OCI-LY1 (cell line): ENCODE results near the gene HEY2.

ENCODE experiments used
- H2AFZ ChIP-seq: fragments of 200-600 bp; sonication (generic), shearing (Covaris generic); 2 replicates; pipeline ENCODE4 v1.6.0; 2014; ENCODE audit warnings: antibody characterized with exemption, mild to moderate bottlenecking, low read length
- H3F3A ChIP-seq: fragments of 200-600 bp; sonication (generic), shearing (Covaris generic); 2 replicates; pipeline ENCODE4 v1.6.0; 2014; ENCODE audit warnings: mild to moderate bottlenecking, antibody characterized with exemption, low read length, moderate library complexity; ENCODE audit not compliant: insufficient read depth
- H3K27ac ChIP-seq: fragments of 200-600 bp; sonication (generic); 2 replicates; pipeline ENCODE4 v1.5.1; 2014; ENCODE audit warnings: low read length, mixed run types, mild to moderate bottlenecking, low read depth; ENCODE audit not compliant: poor library complexity, severe bottlenecking
- H3K27me3 ChIP-seq: fragments of 200-600 bp; sonication (generic); 2 replicates; pipeline ENCODE4 v1.6.0; 2014; ENCODE audit warnings: antibody characterized with exemption, mild to moderate bottlenecking, low read length, moderate library complexity; ENCODE audit not compliant: insufficient read depth
- H3K36me3 ChIP-seq: fragments of 200-600 bp; sonication (generic); 2 replicates; pipeline ENCODE4 v1.6.1; 2014; ENCODE audit warnings: mild to moderate bottlenecking, antibody characterized with exemption, low read length, moderate library complexity, mixed read lengths; ENCODE audit not compliant: insufficient read depth
- H3K4me1 ChIP-seq: fragments of 200-600 bp; sonication (generic); 2 replicates; pipeline ENCODE4 v1.5.1; 2014; ENCODE audit warnings: mild to moderate bottlenecking, low read length, moderate library complexity; ENCODE audit not compliant: insufficient read depth, severe bottlenecking
- H3K4me2 ChIP-seq: fragments of 200-600 bp; sonication (generic), shearing (Covaris generic); 2 replicates; pipeline ENCODE4 v1.6.1; 2014; ENCODE audit warnings: low read length
- H3K4me3 ChIP-seq: fragments of 200-600 bp; sonication (generic); 2 replicates; pipeline ENCODE4 v1.5.1; 2014; ENCODE audit warnings: low read length, low read depth, mild to moderate bottlenecking, mixed read lengths; ENCODE audit not compliant: poor library complexity, severe bottlenecking
- H3K79me2 ChIP-seq: fragments of 200-600 bp; shearing (Covaris generic); 2 replicates; pipeline ENCODE4 v1.6.1; 2016; ENCODE audit warnings: mixed run types, low read length, mixed read lengths; ENCODE audit not compliant: insufficient read depth
- H3K9ac ChIP-seq: fragments of 200-600 bp; sonication (generic), shearing (Covaris generic); 2 replicates; pipeline ENCODE4 v1.6.1; 2014; ENCODE audit warnings: mild to moderate bottlenecking, low read length, mixed read lengths
- H3K9me2 ChIP-seq: fragments of 200-600 bp; sonication (generic), shearing (Covaris generic); 2 replicates; pipeline ENCODE4 v1.6.1; 2014; ENCODE audit warnings: low read depth, mild to moderate bottlenecking, low read length, mixed read lengths
- H3K9me3 ChIP-seq: fragments of 200-600 bp; shearing (Covaris generic); 2 replicates; pipeline ENCODE4 v1.6.1; 2014; ENCODE audit warnings: low read length, mixed read lengths
- H4K20me1 ChIP-seq: fragments of 200-600 bp; sonication (generic), shearing (Covaris generic); 2 replicates; pipeline ENCODE4 v1.6.0; 2016; ENCODE audit warnings: mild to moderate bottlenecking, low read length; ENCODE audit not compliant: insufficient read depth
- EZH2 ChIP-seq: fragments of 200-600 bp; sonication (generic), shearing (Covaris generic); IDR thresholded peaks from 2 replicates; pipeline ENCODE4 v1.8.0; 2017; ENCODE audit warnings: borderline replicate concordance, mixed run types, mild to moderate bottlenecking, antibody characterized with exemption, low read length, moderate library complexity, mixed read lengths
- TF ChIP-seq, protein P1 (sequence below): fragments of 200-600 bp; sonication (generic), shearing (Covaris generic); IDR thresholded peaks from 2 replicates; pipeline ENCODE4 v1.5.1; 2017; ENCODE audit warnings: mild to moderate bottlenecking, antibody characterized with exemption, low read length, moderate library complexity, mixed read lengths

HEY2 gene

DNA sequence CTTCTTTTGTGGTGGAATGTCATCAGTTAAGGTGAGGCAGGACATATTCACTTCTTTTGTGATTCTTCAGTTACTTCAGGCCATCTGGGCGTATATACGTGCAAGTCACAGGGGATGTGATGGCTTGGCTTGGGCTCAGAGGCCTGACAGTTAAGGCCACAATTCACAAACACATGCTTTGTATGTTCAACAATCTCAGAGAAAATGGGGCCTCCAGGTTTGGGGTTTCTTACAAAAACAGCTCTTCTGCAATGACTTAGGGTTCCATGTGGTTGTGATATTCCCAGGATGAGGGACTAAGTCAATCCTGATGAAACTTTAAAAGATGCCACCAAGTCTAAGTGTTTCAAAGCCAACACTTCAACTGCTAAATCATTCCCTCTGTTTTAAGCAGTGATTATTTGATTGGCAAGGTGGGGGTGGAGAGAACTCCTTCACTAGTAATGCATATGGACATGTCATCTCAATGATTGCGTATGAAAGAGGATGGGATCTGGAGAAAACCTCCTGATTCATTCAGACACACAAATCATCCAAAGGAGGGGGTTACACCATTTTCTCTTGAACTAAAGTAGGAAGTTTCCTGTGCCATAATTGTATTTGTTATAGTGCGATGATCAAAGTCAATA, 41.7 kb upstream of the HEY2 start:
- Histone ChIP-seq H3K27me3 (no peaks in the 10 kb centered on the region; the same call in 1 of the 2 replicates), H3F3A (no peaks in the 10 kb centered on the region), H3K36me3 (peaks cover 8% of the 10 kb centered on the region; the same call in 1 of the 2 replicates), H3K9ac (no peak overlapping the region), H3K27ac (no peak overlapping the region), H3K79me2 (no peaks in the 10 kb centered on the region), H4K20me1 (no peaks in the 10 kb centered on the region), H2AFZ (no peak overlapping the region), H3K9me3 (peaks cover 14% of the 10 kb centered on the region), H3K4me3 (no peak overlapping the region), H3K9me2 (no peaks in the 10 kb centered on the region), H3K4me1 (no peaks in the 10 kb centered on the region), H3K4me2 (no peak overlapping the region)
- no peak for TF ChIP-seq EZH2
- TF ChIP-seq, protein P1, sequence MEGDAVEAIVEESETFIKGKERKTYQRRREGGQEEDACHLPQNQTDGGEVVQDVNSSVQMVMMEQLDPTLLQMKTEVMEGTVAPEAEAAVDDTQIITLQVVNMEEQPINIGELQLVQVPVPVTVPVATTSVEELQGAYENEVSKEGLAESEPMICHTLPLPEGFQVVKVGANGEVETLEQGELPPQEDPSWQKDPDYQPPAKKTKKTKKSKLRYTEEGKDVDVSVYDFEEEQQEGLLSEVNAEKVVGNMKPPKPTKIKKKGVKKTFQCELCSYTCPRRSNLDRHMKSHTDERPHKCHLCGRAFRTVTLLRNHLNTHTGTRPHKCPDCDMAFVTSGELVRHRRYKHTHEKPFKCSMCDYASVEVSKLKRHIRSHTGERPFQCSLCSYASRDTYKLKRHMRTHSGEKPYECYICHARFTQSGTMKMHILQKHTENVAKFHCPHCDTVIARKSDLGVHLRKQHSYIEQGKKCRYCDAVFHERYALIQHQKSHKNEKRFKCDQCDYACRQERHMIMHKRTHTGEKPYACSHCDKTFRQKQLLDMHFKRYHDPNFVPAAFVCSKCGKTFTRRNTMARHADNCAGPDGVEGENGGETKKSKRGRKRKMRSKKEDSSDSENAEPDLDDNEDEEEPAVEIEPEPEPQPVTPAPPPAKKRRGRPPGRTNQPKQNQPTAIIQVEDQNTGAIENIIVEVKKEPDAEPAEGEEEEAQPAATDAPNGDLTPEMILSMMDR = no peak

DNA sequence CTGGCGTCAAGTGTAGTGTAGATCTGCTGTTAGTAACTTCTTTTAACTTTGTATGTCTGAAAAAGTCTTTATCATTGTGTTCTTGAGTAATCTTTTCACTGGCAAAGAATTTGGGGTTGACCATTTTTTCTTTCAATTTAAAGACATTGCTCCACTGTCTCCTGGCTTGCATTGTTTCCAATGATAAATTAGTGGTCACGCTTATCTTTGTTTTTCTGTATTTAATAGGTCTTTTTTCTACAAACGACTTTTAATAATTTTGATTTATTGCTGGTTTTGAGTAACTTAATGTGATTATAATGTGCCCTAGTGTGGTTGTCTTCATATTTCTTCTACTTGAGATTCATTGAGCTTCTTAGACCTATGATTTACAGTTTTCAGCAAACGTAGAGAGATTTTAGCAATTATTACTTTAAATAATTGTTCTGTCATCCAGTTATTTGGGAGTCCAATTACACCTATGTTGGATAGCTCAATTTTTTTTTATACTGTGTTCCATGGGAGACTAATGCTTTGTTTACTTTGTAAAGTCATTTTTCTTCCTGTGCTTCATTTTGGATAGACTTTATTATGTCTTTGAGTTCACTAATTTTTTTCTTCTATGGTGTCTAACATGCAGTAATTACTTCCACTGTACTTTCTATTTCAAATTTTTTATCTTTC, 38.3 kb upstream of the HEY2 start:
- Histone ChIP-seq H4K20me1 (no peaks in the 10 kb centered on the region), H3K4me3 (no peak overlapping the region), H2AFZ (no peak overlapping the region), H3K9me3 (peaks cover 14% of the 10 kb centered on the region), H3K27ac (no peak overlapping the region), H3K27me3 (no peaks in the 10 kb centered on the region; the same call in 1 of the 2 replicates), H3K4me2 (no peak overlapping the region), H3K4me1 (peaks cover 27% of the 10 kb centered on the region), H3K9me2 (no peaks in the 10 kb centered on the region), H3K36me3 (peaks cover 8% of the 10 kb centered on the region; the same call in 1 of the 2 replicates), H3K79me2 (no peaks in the 10 kb centered on the region), H3K9ac (no peak overlapping the region), H3F3A (no peaks in the 10 kb centered on the region)
- TF ChIP-seq EZH2 = no peak
- TF ChIP-seq, protein P1 = no peak

DNA sequence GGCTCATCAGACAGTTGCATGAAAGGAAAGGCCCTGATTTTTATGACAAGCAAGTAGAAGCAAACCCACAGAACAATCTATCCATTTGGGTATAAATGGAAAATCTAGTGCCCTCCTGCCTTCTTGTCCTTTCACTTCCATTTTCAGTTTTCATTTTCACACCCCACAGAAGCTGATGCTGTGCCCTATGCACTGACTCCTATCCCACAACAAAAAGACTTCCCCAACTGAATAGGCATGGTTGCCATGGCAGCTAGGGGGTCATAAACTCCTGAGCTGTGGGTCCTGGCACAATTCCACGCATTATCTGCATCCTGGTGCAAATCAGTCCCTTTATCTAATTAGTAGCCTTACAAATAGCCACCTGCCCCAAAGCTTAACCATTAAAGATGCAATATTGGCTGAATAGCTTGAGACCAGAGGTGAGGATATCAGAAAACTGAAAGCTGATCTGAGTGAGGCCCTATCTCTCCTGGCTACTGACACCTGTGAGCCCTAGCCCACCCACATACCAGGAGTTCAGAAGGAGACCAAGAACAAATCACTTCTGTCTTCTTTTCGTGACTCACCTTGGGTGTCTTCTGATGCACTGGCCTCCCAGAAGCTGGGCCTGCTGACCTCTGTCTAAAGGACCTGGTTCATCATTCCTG, 34.9 kb upstream of the HEY2 start:
- H3F3A ChIP-seq = no peaks in the 10 kb centered on the region
- peak overlapping the region; percentile 92 for H3K27ac ChIP-seq
- H3K9me2 ChIP-seq = no peaks in the 10 kb centered on the region
- no peak overlapping the region for H2AFZ ChIP-seq
- H3K27me3 ChIP-seq = no peaks in the 10 kb centered on the region; the same call in 1 of the 2 replicates
- no peaks in the 10 kb centered on the region for H3K79me2 ChIP-seq
- H3K9me3 ChIP-seq = peaks cover 14% of the 10 kb centered on the region
- H3K4me3 ChIP-seq = no peak overlapping the region
- H4K20me1 ChIP-seq = no peaks in the 10 kb centered on the region
- no peak overlapping the region; the same call in 1 of the 2 replicates for H3K9ac ChIP-seq
- peaks cover 8% of the 10 kb centered on the region; the same call in 1 of the 2 replicates for H3K36me3 ChIP-seq
- TF ChIP-seq, protein P1 = no peak
- TF ChIP-seq EZH2 = no peak
- peak overlapping the region; percentile 7 for H3K4me2 ChIP-seq
- peaks cover 59% of the 10 kb centered on the region for H3K4me1 ChIP-seq
